H9 (cell line): ENCODE data around the gene FADD. TPM values are rescaled to one million over a fixed set of nuclear protein-coding genes. Genes with fewer than 3 reads are reported as not detected.

ENCODE experiments used
- DNase-seq: peaks from one replicate; pipeline ENCODE4 v3.0.0-alpha.2; 2017
- H2AFZ ChIP-seq: one replicate; pipeline ENCODE4 v1.6.1; 2013; ENCODE audit warnings: mild to moderate bottlenecking, low read length, control low read depth, moderate library complexity
- H2AK5ac ChIP-seq: 2 replicates; pipeline ENCODE4 v1.6.1; 2013; ENCODE audit warnings: low read length, control low read depth, mixed read lengths; ENCODE audit not compliant: insufficient read length
- H2BK120ac ChIP-seq: one replicate; pipeline ENCODE4 v1.6.1; 2013; ENCODE audit warnings: low read depth, mild to moderate bottlenecking, low read length, control low read depth, inconsistent platforms; ENCODE audit not compliant: poor library complexity, severe bottlenecking
- H2BK12ac ChIP-seq: 2 replicates; pipeline ENCODE4 v1.6.1; 2013; ENCODE audit warnings: low read length, control low read depth, mixed read lengths, low read depth; ENCODE audit not compliant: insufficient read length
- H2BK15ac ChIP-seq: 2 replicates; pipeline ENCODE4 v1.6.1; 2013; ENCODE audit warnings: low read depth, low read length, control low read depth
- H2BK20ac ChIP-seq: one replicate; pipeline ENCODE4 v1.6.1; 2013; ENCODE audit warnings: low read depth, mild to moderate bottlenecking, low read length, control low read depth, inconsistent platforms; ENCODE audit not compliant: poor library complexity, severe bottlenecking
- H2BK5ac ChIP-seq: 2 replicates; pipeline ENCODE4 v1.6.1; 2013; ENCODE audit warnings: low read length, control low read depth, mixed read lengths; ENCODE audit not compliant: insufficient read length
- H3K14ac ChIP-seq: 2 replicates; pipeline ENCODE4 v1.6.1; 2013; ENCODE audit warnings: low read length, control low read depth; ENCODE audit not compliant: insufficient read depth
- H3K18ac ChIP-seq: 2 replicates; pipeline ENCODE4 v1.6.1; 2013; ENCODE audit warnings: low read depth, mild to moderate bottlenecking, mixed read lengths, low read length, control low read depth; ENCODE audit not compliant: insufficient read length
- H3K23ac ChIP-seq: 2 replicates; pipeline ENCODE4 v1.6.1; 2013; ENCODE audit warnings: low read length, control low read depth, mixed read lengths, low read depth; ENCODE audit not compliant: insufficient read length
- H3K23me2 ChIP-seq: 2 replicates; pipeline ENCODE4 v1.6.1; 2013; ENCODE audit warnings: low read depth, mild to moderate bottlenecking, mixed read lengths, low read length, control low read depth; ENCODE audit not compliant: insufficient read length, poor library complexity, severe bottlenecking
- H3K27ac ChIP-seq: 2 replicates; pipeline ENCODE4 v1.5.1; 2013; ENCODE audit warnings: low read length, control low read depth, mixed read lengths, low read depth; ENCODE audit not compliant: insufficient read length
- H3K27me3 ChIP-seq: 2 replicates; pipeline ENCODE4 v1.6.1; 2013; ENCODE audit warnings: low read length, control low read depth, inconsistent platforms; ENCODE audit not compliant: insufficient read depth
- H3K4ac ChIP-seq: 2 replicates; pipeline ENCODE4 v1.6.1; 2013; ENCODE audit warnings: low read depth, mild to moderate bottlenecking, control low read depth, inconsistent platforms, low read length, moderate library complexity
- H3K4me1 ChIP-seq: 2 replicates; pipeline ENCODE4 v1.6.1; 2013; ENCODE audit warnings: low read length, control low read depth, inconsistent platforms; ENCODE audit not compliant: insufficient read depth
- H3K4me2 ChIP-seq: 2 replicates; pipeline ENCODE4 v1.6.1; 2013; ENCODE audit warnings: low read length, control low read depth, mixed read lengths; ENCODE audit not compliant: insufficient read length, insufficient read depth
- H3K56ac ChIP-seq: 2 replicates; pipeline ENCODE4 v1.6.1; 2013; ENCODE audit warnings: low read depth, mild to moderate bottlenecking, mixed read lengths, low read length, control low read depth; ENCODE audit not compliant: insufficient read length
- H3K79me1 ChIP-seq: 2 replicates; pipeline ENCODE4 v1.6.1; 2013; ENCODE audit warnings: low read depth, mild to moderate bottlenecking, moderate library complexity, low read length, control low read depth, inconsistent platforms; ENCODE audit not compliant: insufficient read depth, poor library complexity, severe bottlenecking
- H3K79me2 ChIP-seq: 2 replicates; pipeline ENCODE4 v1.6.1; 2013; ENCODE audit warnings: low read length, control low read depth, inconsistent platforms; ENCODE audit not compliant: insufficient read depth
- H3K9ac ChIP-seq: 2 replicates; pipeline ENCODE4 v1.6.1; 2013; ENCODE audit warnings: low read length, control low read depth, mixed read lengths; ENCODE audit not compliant: insufficient read length; ENCODE audit errors: extremely low read depth
- H3K9me3 ChIP-seq: one replicate; pipeline ENCODE4 v1.6.1; 2013; ENCODE audit warnings: low read depth, low read length, inconsistent platforms; ENCODE audit not compliant: control insufficient read depth
- H3T11ph ChIP-seq: one replicate; pipeline ENCODE4 v1.6.1; 2013; ENCODE audit warnings: mild to moderate bottlenecking, low read length, control low read depth, inconsistent platforms
- H4K20me1 ChIP-seq: one replicate; pipeline ENCODE4 v1.6.1; 2013; ENCODE audit not compliant: control insufficient read depth, insufficient read length, insufficient read depth
- H4K5ac ChIP-seq: 2 replicates; pipeline ENCODE4 v1.6.1; 2013; ENCODE audit warnings: low read depth, mild to moderate bottlenecking, mixed read lengths, low read length, control low read depth; ENCODE audit not compliant: insufficient read length
- H4K8ac ChIP-seq: replicated peaks from 2 replicates; pipeline ENCODE4 v1.6.1; 2013; ENCODE audit warnings: low read length, control low read depth, mixed read lengths, low read depth; ENCODE audit not compliant: insufficient read length
- H4K91ac ChIP-seq: 2 replicates; pipeline ENCODE4 v1.6.1; 2013; ENCODE audit warnings: low read depth, mild to moderate bottlenecking, moderate library complexity, mixed read lengths, low read length, control low read depth; ENCODE audit not compliant: insufficient read length
- H3K27ac Mint-ChIP-seq, 3 experiments: 2 replicates in 2 of 3; 3 replicates in 1 of 3; pipeline ENCODE4 v1.8.0; 2020 to 2021; ENCODE audit warnings: mixed read lengths in 3 of 3, mild to moderate bottlenecking in 1 of 3, moderate library complexity in 1 of 3
- H3K27me3 Mint-ChIP-seq: 2 replicates; pipeline ENCODE4 v1.8.0; 2021; ENCODE audit warnings: low read depth, mild to moderate bottlenecking, moderate library complexity, mixed read lengths
- H3K36me3 Mint-ChIP-seq, 3 experiments: 2 replicates in 2 of 3; 3 replicates in 1 of 3; pipeline ENCODE4 v1.8.0; 2020 to 2021; ENCODE audit warnings: low read depth in 3 of 3, mixed read lengths in 3 of 3; ENCODE audit not compliant: insufficient read depth in 1 of 3
- H3K4me1 Mint-ChIP-seq, 2 experiments: 2 replicates each; pipeline ENCODE4 v1.8.0; 2020; ENCODE audit warnings: mixed read lengths in 2 of 2
- H3K4me3 Mint-ChIP-seq, 2 experiments: 2 replicates in 1 of 2; 3 replicates in 1 of 2; pipeline ENCODE4 v1.8.0; 2020 to 2021; ENCODE audit warnings: mild to moderate bottlenecking in 2 of 2, mixed read lengths in 2 of 2, moderate library complexity in 1 of 2
- H3K9me3 Mint-ChIP-seq, 2 experiments: 2 replicates in 1 of 2; 3 replicates in 1 of 2; pipeline ENCODE4 v1.8.0; 2020; ENCODE audit warnings: mild to moderate bottlenecking in 2 of 2, mixed read lengths in 2 of 2, moderate library complexity in 1 of 2
- WGBS: extraction: QIAGEN DNeasy Blood & Tissue Kit; methylation state at CpG from one replicate; pipeline ENCODE4 v1.1.7; 2013; ENCODE audit warnings: missing lambda C conversion rate, low lambda C conversion rate, mixed read lengths; ENCODE audit not compliant: insufficient read length; ENCODE audit errors: extremely low coverage; 5-methylcytosine and 5-hydroxymethylcytosine counted together
- total RNA-seq: library from RNA; stranded (reverse); gene quantifications from 2 replicates; pipeline ENCODE4 v1.2.1, GENCODE V29; 2021
- TF ChIP-seq, protein P1 (sequence below): fragments of 200-600 bp; sonication (generic); conservative IDR thresholded peaks from 3 replicates; pipeline ENCODE4 v1.8.0; 2021; ENCODE audit warnings: antibody characterized with exemption, mild to moderate bottlenecking

FADD gene
- total RNA-seq, 1 experiment from 2014 or later, result 51.1 TPM

DNA sequence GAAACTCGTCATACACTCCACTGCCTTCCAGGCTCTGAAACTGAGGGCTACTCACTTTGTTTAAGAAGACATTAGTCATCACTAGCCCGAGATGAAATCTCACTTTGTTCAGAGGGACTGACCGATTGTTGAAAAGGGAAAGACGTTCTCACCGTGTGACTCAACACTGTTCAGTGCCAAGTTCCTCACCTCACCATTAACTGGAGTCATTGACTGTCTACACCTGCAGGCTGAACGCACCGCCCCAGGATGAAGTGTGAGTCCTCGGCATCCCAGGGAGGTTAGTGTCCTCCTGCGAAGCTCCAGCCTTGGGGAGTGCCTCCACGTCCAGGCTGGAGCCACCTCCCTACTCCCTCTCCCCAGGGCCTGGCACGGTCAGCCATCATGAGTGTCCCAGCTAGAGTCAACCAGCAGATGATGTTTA is 30.4 kb downstream of the FADD start:
- H3K4me3 Mint-ChIP-seq, result no peak overlapping the region
- no peak overlapping the region for H2BK15ac ChIP-seq
- TF ChIP-seq, protein P1, sequence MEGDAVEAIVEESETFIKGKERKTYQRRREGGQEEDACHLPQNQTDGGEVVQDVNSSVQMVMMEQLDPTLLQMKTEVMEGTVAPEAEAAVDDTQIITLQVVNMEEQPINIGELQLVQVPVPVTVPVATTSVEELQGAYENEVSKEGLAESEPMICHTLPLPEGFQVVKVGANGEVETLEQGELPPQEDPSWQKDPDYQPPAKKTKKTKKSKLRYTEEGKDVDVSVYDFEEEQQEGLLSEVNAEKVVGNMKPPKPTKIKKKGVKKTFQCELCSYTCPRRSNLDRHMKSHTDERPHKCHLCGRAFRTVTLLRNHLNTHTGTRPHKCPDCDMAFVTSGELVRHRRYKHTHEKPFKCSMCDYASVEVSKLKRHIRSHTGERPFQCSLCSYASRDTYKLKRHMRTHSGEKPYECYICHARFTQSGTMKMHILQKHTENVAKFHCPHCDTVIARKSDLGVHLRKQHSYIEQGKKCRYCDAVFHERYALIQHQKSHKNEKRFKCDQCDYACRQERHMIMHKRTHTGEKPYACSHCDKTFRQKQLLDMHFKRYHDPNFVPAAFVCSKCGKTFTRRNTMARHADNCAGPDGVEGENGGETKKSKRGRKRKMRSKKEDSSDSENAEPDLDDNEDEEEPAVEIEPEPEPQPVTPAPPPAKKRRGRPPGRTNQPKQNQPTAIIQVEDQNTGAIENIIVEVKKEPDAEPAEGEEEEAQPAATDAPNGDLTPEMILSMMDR, result no peak
- H3K27me3 ChIP-seq, result no peaks in the 10 kb centered on the region
- H2BK12ac ChIP-seq, result no peak overlapping the region
- H4K20me1 ChIP-seq, result no peaks in the 10 kb centered on the region
- H2BK20ac ChIP-seq, result no peak overlapping the region
- H3K27ac ChIP-seq, result no peak overlapping the region
- H2BK120ac ChIP-seq, result no peak overlapping the region
- no peak overlapping the region for H4K8ac ChIP-seq
- no peak overlapping the region for H2AK5ac ChIP-seq
- no peak overlapping the region for H3K4ac ChIP-seq
- no peak overlapping the region for H4K91ac ChIP-seq
- H3K27me3 Mint-ChIP-seq, result peaks cover 6% of the 10 kb centered on the region
- no peak overlapping the region; a peak in 1 of 7 replicates for H3K27ac Mint-ChIP-seq
- no peaks in the 10 kb centered on the region for H3K4me1 Mint-ChIP-seq
- H4K5ac ChIP-seq, result no peak overlapping the region
- H3K36me3 Mint-ChIP-seq, result no peaks in the 10 kb centered on the region
- H3K9me3 ChIP-seq, result no peaks in the 10 kb centered on the region
- DNase-seq, result no peak
- H3K9me3 Mint-ChIP-seq, result peaks cover 0 to 2% of the 10 kb centered on the region in 2 experiments; a peak in 1 of 5 replicates
- H3K4me2 ChIP-seq, result no peak overlapping the region
- no peak overlapping the region for H3T11ph ChIP-seq
- H2AFZ ChIP-seq, result no peak overlapping the region
- no peaks in the 10 kb centered on the region for H3K4me1 ChIP-seq
- H3K79me2 ChIP-seq, result no peaks in the 10 kb centered on the region
- H3K14ac ChIP-seq, result no peak overlapping the region
- no peak overlapping the region for H3K56ac ChIP-seq
- H3K18ac ChIP-seq, result no peak overlapping the region
- no peak overlapping the region for H3K23ac ChIP-seq
- WGBS, result no CpG with 5 or more reads among the region's 11 CpGs
- H3K9ac ChIP-seq, result no peak overlapping the region
- no peaks in the 10 kb centered on the region for H3K79me1 ChIP-seq
- no peak overlapping the region for H2BK5ac ChIP-seq
- H3K23me2 ChIP-seq, result no peaks in the 10 kb centered on the region
